ENCODE data around the gene ERCC6L2.

DNA sequence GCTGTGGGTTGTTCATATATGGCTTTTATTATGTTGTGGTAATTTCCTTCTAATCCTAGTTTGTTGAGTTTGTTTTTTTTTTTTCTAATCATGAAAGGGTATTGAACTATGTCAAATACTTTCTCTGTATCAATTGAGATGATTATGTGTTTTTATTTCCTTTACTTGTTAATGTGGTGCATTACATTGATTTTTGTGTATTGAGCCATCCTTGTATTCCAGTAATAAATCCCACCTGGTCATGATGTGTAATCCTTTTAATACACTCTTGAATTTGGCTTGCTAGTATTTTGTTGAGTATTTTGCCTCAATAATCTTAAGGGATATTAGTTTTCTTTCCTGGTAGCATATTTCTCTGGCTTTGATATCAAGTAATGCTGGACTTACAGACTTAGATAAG, 13.1 kb upstream of the ERCC6L2 start:
- TF ChIP-seq, protein P1, sequence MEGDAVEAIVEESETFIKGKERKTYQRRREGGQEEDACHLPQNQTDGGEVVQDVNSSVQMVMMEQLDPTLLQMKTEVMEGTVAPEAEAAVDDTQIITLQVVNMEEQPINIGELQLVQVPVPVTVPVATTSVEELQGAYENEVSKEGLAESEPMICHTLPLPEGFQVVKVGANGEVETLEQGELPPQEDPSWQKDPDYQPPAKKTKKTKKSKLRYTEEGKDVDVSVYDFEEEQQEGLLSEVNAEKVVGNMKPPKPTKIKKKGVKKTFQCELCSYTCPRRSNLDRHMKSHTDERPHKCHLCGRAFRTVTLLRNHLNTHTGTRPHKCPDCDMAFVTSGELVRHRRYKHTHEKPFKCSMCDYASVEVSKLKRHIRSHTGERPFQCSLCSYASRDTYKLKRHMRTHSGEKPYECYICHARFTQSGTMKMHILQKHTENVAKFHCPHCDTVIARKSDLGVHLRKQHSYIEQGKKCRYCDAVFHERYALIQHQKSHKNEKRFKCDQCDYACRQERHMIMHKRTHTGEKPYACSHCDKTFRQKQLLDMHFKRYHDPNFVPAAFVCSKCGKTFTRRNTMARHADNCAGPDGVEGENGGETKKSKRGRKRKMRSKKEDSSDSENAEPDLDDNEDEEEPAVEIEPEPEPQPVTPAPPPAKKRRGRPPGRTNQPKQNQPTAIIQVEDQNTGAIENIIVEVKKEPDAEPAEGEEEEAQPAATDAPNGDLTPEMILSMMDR (IDR thresholded peaks at IDR 0.05) = no peak
- TF ChIP-seq ZFX (IDR thresholded peaks at IDR 0.05; ENCODE audit: borderline replicate concordance) = no peak

Measured in 22Rv1 (cell line).